Stimulated activated CD8-positive, alpha-beta memory T cell treated with anti-CD3 and anti-CD28 coated beads, Interleukin-4, amount 100 ng/mL, for 4 hours (primary cell): ENCODE results near the gene XPNPEP1.

Source experiments
- DNase-seq, 2 donors: peaks; one replicate each; pipeline ENCODE4 v3.0.0-alpha.2; 2020; ENCODE audit warnings: low read depth in 2 of 2, low spot score in 1 of 2

XPNPEP1 gene

DNA sequence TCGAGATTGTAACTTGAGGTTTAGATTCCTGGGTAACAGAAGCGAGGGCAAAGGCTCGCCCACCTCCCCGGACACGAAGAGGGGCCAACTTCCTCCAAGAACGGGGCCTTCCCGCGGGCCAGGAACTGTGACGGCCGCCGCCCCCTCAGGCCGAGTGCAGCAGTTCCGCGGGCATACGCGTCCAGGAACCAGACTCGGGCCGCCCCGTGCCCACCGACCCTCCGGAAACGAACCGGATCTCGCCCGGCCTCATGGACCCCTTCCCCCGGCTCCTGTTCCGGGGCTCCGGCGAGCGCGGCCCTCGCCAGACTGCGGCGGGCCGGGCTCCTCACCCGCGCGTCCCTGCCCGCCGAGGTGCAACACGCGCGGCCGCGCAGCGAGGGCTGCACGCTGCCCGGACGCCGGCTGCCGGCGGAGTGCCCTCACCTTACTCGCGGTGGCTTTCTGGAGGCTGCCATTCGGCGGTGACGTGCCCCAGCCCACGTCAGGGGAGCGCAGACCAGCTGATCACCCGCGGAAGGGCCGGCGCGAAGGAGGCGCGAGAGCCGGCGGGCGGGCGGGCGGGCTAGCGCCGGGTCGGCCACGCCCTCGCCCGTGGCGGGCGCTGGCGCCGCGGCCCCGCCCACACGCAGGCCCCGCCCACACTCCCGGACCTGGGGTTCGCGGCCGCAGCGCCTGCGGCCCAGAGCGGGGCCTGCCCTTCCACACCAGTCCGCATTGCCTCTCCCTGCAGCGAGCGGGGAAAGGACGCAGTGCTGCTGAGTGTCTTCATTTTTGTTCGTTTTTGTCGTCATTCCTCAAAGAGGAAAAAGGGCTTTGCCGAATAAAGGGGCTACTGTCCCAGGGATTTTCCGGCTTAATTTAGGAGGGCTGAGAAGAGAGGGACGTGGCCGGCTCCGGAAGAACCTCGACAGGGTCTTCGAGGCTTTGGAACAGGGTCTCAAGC, at the start of gene XPNPEP1:
Gene XPNPEP1 (minus strand): TSS at position 536 of the 946 bp plus-strand sequence. CDS start 78 bp downstream, at position 458.
- peak; percentile 40 to 67 for DNase-seq

DNA sequence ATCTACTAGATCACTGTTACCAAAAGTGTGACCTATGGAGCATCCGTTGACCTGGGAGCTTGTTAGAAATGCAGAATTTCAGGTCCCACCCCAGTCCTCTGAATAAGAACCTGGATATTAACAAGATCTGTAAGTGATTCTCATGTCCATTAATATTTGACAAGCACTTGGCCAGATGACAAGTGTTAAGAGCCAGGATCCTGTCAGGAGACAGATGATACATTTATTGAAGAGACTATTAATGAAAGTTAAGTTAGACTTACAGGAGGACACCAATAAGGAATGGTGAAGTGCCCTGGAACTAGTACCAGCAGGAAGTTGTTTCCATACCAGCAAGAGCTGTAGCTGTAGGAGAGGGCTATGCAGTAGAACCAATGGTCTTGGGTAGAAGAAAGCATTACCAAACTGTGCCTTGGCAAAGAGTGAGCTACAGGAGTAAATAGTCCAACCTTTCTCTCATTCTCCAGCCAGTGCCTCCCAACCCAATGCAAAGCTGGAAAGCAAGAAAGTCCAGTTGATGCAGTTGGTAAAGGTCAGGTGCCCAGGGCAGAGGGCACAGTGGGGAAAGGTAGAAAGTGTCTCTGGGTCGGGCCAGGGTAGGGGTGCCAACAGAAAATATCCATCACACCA, 49.2 kb upstream of the XPNPEP1 start:
- no peak for DNase-seq

DNA sequence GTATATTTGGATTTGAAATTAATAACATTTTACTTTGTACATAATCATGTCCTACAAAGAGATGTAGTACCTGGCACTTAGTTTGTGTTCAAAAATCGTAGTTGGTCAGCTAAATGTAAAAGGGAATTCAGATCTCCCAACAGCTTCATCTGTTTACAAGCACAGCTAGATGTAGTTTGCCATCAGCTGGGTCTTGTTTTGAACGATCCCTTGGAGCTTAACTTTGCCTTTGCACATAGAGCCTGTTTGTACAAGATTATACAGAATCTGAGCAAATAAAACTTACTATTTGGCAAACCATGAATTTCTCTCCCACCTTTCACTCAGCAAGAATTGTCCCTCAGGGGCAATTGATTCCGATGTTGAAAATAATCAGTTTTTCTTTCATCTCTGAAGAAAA, 48.3 kb upstream of the XPNPEP1 start:
- no peak for DNase-seq

DNA sequence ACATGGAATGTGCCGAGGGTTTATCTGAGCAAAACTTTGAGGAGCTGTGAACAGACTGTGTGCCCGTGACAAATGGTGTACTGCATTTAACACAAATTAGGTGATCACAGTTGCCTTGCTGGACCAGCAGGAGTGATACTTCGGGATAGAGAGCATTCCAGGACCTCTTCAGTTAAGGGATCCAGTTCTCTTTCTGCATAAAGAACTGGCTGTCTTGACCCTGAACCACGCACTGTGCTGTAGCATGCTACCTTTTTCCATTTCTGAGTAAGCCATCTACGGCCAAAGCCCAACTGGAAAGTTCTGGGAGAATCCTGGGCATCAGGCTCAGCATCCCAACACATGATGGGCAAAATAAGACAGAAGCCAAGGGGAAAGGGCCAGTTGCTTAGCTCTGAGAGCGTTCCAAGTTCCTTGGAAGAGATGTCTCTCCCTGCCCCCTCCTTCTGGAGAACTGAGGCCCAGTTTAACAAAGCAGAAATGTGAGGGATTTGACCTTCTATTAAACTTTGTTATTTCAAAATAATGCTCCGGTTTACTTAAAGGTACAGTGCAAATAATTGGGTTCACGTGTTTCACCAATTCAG, 46.5 kb upstream of the XPNPEP1 start:
- DNase-seq, result no peak

DNA sequence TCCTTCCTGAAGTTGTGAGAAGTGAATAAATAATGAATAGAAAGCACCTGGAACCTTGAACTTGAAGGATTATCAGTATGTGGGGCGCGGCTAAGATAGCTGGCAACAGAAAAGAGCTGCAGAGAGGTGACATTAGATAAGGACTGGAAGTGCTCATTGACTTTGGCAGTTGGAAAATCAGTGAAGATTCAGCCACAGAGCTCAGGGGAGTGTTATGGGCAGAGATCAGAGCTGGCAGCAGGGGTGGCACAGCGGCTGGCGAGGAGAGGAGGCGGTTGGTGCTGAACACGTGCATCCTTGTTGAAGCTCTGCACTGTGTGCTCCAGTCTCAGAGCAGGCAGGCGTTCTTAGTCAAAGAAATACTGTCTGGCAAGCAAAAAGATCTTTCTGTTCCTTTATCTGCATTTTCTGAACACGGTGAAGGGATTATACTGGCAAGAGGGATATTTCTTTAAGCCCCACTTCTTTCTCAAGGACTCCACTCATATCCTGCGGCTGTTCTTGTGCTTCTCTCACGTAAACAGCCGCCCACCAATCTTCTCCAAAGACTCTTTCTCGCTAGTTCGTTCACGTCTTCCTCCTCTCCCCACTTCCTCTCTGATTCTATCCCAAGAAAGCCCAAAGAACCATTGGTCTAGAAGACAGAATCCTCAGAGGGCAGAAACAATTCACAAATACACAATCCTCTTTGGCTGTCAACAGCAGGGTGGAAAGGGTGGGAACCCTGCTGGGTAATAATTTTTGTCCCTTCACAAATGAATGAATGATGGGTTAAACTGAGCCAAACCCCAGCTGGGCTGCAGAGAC, 45.8 kb upstream of the XPNPEP1 start:
- DNase-seq, result no peak

DNA sequence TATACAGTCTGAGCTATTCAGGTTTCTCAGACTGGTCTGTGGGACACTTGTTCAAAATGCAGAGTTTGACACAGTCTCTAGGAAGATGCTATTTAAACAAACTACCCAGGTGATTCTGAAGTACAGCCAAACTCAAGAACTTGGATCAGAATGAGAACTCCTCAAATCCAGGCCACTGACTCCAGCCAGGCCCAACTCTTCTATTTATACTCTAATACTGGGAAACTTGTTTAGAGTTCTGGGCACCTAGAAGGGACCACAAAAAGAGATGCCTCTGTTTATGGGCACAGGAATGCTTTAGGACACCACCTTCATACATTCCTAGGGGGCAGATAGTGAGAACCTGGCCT, 44.4 kb upstream of the XPNPEP1 start:
- DNase-seq, result no peak

DNA sequence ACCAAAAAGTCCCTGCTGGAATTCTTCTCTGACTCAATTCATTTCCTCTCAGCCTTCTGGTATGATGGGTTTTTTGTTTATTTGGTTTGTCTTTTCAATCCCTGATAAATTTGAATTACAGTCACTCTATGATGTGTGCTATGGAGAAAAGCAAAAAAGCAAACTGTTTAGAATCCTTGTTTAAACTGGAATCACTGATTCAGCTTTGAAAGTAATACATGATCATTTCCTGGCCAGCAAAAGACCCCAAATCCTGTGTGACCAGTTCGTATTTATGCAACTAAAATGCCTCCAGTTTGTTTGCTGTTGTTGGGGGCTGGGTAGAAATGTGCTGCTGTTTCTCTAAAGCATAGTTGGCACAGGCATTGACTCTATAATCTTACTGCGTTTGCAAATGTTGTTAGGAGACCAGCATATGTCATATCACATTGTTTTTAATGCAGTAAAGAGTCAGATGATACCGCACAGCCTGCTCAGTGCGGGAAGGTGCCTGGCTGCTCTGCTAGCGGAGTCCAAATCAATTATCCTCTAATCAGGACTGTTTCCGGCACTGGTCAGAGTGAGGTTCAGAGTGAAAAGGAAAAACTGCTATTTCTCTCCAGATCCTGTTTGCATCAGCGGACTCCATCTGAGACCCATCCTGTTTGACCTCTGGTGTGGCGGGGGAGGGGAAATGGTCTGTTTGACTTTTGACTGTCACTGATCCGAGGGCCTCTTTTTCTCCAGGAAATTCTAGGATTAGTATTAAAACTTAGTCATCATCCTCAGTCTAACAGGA, 43.8 kb upstream of the XPNPEP1 start:
- no peak for DNase-seq

DNA sequence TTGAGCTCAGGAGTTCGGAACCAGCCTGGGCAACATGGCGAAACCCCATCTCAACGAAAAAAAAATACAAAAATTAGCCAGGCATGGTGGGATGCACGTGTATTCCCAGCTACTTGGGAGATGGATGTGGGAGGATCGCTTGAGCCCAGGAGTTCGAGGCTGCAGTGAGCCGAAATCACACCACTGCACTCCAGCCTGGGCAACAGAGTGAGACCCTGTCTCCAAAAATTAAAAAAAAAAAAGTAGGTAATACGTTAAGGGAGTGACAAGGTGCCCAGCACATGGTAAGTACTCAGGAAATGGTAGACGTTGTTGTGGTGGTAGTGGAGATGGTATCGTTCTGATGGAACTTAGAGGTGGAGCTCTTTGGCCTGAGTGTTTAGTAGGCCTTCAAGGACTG, 41.0 kb upstream of the XPNPEP1 start:
- no peak for DNase-seq

DNA sequence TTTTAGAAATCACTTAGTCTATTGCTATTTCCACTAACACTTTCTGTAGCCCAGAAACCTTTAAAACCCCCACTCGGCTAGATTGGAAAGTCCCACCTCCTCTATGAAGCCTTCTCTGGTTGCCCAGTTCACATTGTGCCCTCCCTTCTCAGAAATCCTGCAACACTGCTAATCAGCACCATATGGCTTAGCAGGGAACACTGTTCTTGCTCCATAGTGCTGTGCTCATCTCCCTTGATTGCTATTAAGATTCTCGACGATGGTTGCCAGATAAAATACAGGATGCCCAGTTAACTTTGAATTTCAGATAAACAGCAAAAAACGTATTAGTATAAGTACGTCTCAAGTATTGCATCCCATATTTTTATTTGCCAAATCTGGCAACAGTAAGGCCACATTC, 40.1 kb upstream of the XPNPEP1 start:
- DNase-seq, result no peak

DNA sequence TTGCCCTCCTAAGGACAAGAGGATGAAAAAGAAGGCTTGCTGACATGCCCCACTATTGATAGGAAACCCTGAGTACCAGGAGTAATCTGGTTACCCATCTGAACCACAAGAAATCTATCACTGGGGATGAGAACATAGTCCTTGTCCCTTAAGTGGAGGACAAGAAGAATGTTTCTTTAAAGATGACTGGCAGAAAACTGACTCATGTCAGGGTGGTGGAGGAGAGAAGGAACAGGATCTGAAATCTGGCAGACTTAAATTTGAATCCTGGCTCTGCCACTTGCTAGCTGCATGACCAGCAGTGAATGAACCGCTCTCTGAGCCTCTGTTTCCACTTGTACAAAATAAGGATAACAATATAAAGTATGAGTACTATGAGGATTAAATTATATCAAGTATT, 38.9 kb upstream of the XPNPEP1 start:
- no peak for DNase-seq

DNA sequence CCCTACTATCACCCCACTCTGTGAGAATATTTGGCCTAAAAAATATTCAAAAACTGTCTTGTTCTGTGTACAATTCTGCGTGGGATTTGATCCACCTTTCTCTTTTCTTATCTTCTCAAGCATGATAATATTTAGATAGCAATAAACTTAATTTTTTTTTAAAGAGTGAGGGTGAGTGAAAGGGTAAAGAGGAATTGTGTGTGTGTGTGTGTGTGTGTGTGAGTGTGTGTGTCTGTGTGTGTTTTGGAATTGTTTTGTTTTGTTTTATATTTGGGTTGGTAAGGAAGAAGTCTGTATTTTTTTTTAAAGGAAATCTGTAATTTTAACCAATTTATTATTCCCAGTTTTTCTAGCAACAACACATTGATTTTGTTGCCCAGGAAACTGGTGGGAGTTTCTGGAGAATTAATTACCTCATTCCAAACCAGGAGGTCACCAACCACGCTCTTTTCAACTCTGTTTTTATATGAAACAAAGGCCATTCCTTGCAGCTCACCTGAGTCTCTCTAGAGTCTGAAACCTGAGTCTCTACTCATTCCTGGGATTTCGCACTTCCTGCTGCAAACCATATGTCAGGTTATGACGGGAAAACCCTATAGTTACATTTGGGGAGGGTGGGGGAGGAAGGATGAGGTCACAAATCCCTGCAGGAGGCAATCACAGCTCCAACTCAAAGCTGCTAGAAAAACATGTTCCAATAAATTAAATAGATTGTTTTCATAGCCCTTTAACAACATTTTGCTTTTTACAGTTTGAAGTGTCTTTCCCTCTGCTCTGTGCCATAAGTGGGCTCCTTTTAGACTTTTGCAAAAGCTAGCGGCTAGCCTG, 38.1 kb upstream of the XPNPEP1 start:
- no peak for DNase-seq

DNA sequence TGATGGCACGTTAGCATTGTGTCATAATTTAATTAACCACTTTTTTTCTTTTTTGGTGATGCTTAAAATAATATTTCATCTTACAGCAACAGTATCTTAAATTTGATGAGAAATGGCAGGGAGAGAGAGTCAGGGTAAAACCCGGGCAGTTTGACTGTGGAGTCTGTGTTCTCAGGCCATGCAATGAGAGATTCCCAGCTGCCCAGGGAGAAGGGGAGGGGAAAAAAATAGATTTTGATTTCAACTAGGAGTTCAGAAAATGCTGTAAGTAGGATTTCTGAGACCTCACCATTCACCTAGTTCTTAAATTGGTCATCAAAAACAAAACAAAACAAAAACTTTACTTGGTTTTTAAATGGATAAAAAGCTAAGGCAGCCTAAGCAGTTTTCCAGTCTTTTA, 37.4 kb upstream of the XPNPEP1 start:
- DNase-seq, result no peak

DNA sequence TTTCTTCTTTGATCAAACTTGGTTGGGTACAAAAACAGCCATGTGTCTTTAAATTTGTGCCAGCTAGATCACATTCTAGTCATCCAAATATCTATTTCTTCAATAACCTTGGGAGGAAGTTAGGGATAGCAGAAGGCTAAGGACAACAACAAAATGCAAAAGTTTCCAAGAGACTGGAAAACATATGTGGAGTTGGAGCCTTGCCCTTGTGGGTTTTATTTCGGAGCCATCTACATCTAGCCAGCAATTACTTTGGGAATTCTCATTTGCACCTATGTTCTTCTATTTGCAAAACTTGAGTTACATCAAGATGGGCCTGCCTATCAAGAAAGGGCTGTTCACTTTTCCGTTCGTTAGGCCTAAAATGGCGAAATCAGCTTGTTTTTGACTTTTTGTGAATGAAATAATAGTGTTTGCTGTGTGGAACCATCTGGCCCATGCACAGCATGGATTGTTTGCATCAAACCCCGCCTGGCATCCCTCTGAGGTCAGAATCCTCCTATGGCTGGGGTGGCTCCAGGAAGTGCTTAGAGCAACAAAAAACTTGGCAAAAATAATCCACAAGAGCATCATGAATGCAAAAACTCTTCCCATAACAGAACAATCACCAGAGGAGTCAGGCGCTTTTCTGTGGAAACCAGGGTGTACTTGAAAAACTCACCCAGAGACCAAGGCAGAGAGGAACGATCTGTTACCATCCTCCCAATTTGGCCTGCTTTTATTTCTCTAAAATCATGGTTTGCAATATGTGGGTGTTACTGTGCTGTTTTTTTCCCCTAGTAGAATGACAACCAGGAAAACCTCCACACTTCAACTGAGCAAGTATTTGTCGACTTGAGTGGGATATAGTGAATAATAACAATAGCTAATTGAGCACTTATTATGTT, 36.2 kb upstream of the XPNPEP1 start:
- no peak for DNase-seq

DNA sequence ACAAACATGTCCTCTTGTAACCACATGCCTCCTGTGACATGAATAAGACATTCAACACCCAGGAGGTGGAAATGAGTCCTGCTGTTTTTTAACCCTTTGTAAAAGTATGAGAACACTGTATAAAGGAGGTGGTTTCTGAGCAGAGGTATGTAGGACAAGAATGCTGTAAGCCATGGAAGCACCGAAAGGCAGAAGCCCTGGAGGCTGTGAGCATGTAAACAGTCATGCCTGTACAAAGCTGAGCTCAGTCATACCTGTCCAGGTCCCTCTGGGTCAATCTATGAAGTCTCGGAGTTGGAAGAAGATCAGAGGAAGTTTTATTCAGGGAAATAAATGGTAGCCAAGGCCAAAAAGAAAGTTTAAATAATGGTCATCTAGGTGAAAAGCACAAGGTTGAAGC, 34.7 kb upstream of the XPNPEP1 start:
- no peak for DNase-seq

DNA sequence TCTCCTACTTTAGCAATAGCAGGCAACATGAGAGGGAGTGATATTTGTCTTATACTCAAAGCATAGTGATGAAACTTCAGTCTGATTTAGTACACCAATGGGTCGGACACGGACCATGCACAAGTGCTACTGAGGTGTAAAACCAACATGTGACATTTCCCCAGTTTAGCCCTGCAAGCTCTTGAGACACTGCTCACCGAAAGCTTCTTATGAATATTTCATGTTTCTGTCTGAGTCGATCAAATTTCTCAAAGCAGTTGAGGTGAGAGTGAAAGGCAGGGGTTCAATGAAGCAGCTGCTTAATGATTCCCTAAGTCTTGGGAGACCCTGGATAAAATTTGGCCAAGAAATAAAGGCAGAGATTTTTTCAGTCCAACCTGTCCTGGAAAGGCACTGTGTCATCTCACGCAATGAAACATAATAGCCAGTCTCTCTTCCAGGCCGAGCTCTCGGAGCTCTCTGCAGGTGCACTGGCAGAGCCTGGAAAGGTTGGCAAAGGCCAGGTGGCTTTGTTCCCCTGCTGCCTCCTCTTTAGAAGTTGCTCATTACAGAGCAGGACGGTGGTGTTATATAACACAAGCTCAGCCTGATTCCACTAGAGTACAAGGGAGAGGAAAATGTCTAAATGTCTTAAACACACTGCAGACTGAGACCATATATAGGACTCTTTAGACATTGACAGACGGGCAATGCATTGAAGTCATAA, 33.9 kb upstream of the XPNPEP1 start:
- DNase-seq, result no peak

DNA sequence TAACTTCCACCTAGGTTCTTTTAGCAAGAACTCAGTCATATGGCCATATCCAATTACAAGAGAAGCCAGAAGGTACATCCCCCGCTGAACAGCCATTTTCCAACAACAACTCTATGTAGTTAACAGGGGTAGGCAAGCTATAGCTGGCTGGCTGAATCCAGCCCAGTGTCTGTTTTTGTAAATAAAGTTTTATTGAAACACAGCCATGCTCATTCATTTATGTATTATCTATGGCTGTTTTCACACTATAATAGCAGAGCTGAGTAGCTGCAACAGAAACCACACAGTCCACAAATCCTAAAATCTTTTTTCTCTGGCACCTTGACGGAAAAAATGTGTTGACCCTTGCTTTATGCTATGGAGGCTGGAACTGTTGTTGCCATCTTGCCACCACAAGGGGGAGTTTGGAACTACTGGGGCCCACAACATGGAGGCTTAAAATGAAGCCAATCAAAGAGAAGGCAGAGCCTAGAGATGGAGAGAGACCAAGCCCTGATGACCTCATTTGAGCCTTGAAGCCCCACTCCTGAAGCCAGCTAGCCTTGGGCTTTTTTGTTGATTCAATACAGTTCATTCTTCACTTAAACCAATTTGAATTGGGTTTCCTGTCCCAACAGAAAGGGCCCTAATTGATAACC, 33.3 kb upstream of the XPNPEP1 start:
- DNase-seq, result no peak

DNA sequence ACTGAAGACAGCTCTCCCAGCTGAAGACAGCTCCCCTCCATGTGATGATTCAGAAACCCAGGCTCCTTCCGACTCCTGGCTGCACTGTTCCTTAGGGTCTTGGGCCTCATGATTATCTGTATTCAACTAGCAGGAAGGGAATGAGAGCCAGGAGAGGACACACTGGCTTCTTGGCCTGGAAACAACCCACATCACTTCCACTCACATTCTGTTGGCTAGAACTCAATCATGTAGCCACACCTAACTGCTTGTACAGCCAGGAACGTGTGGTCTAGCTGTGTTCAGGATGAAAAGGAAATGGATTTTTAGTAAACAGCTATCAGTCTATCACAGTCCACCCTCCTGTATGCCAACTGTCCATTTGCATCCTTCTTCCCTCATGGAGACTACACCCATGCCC, 30.5 kb upstream of the XPNPEP1 start:
- no peak for DNase-seq

DNA sequence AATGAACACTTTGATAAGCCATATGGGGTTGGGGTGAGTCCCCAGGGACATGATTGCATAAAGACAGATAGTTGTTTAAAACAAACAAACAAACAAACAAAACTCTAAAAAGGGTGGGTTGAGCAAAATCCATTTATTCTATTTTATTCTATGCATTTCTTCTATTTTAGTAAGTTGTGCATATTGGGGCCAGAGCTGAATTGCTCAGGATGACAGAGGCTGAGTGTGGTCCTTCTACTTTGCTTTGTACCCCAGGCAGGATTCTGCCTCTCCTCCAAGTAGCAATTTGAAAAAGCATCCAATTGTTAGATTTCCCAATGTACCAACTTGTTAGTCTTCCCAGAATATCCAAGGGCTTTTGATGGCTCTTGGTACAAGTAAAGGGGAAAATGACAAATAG, 29.2 kb upstream of the XPNPEP1 start:
- DNase-seq, result no peak
